ENCODE data around the gene RASGRP2.

RASGRP2 gene

GRCh38 chr11:64717268-64717578 is 26.7 kb downstream of the RASGRP2 start:
- TF ChIP-seq POU6F1 (CRISPR knock-in tag; IDR thresholded peaks at IDR 0.05; ENCODE audit: borderline replicate concordance, low read depth), result no peak
- no peak for TF ChIP-seq TCF4 (CRISPR knock-in tag; IDR thresholded peaks at IDR 0.05; ENCODE audit: borderline replicate concordance)
- no peak for TF ChIP-seq BACH2 (CRISPR knock-in tag; IDR thresholded peaks at IDR 0.05; ENCODE audit: borderline replicate concordance)
- TF ChIP-seq RARB (CRISPR knock-in tag; IDR thresholded peaks at IDR 0.05), result no peak
- TF ChIP-seq ARNTL (CRISPR knock-in tag; IDR thresholded peaks at IDR 0.05; ENCODE audit: borderline replicate concordance, low read depth), result no peak
- TF ChIP-seq PPARA (CRISPR knock-in tag; IDR thresholded peaks at IDR 0.05; ENCODE audit: borderline replicate concordance), result no peak
- no peak for TF ChIP-seq CSDC2 (CRISPR knock-in tag; IDR thresholded peaks at IDR 0.05)
- TF ChIP-seq, protein P1, sequence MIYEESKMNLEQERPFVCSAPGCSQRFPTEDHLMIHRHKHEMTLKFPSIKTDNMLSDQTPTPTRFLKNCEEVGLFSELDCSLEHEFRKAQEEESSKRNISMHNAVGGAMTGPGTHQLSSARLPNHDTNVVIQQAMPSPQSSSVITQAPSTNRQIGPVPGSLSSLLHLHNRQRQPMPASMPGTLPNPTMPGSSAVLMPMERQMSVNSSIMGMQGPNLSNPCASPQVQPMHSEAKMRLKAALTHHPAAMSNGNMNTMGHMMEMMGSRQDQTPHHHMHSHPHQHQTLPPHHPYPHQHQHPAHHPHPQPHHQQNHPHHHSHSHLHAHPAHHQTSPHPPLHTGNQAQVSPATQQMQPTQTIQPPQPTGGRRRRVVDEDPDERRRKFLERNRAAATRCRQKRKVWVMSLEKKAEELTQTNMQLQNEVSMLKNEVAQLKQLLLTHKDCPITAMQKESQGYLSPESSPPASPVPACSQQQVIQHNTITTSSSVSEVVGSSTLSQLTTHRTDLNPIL (CRISPR knock-in tag; IDR thresholded peaks at IDR 0.05; ENCODE audit: low read depth), result no peak
- TF ChIP-seq ESRRG (CRISPR knock-in tag; IDR thresholded peaks at IDR 0.05), result no peak
- TF ChIP-seq ZC3H10 (CRISPR knock-in tag; IDR thresholded peaks at IDR 0.05), result no peak
- no peak; the same call in 2 of the 3 replicates for ATAC-seq

GRCh38 chr11:64716473-64717267 is 27.3 kb downstream of the RASGRP2 start:
- peak; percentile 23; the same call in 2 of the 3 replicates for ATAC-seq
- TF ChIP-seq PPARA (CRISPR knock-in tag; IDR thresholded peaks at IDR 0.05; ENCODE audit: borderline replicate concordance), result no peak

GRCh38 chr11:64715756-64716472 is 28.0 kb downstream of the RASGRP2 start:
- TF ChIP-seq ESRRG (CRISPR knock-in tag; IDR thresholded peaks at IDR 0.05) (no peak), GLIS3 (CRISPR knock-in tag; IDR thresholded peaks at IDR 0.05) (no peak), ARNTL (CRISPR knock-in tag; IDR thresholded peaks at IDR 0.05; ENCODE audit: borderline replicate concordance, low read depth) (no peak), OSR1 (CRISPR knock-in tag; IDR thresholded peaks at IDR 0.05) (no peak), ISL1 (CRISPR knock-in tag; IDR thresholded peaks at IDR 0.05) (no peak), PPARA (CRISPR knock-in tag; IDR thresholded peaks at IDR 0.05; ENCODE audit: borderline replicate concordance) (no peak), ZC3H10 (CRISPR knock-in tag; IDR thresholded peaks at IDR 0.05) (no peak), RARB (CRISPR knock-in tag; IDR thresholded peaks at IDR 0.05) (no peak), ZNF565 (CRISPR knock-in tag; conservative IDR thresholded peaks at IDR 0.05; ENCODE audit: low read depth) (no peak), TSHZ2 (CRISPR knock-in tag; IDR thresholded peaks at IDR 0.05) (no peak), PATZ1 (CRISPR knock-in tag; IDR thresholded peaks at IDR 0.05; ENCODE audit: borderline replicate concordance) (no peak), TOX (CRISPR knock-in tag; IDR thresholded peaks at IDR 0.05; ENCODE audit: borderline replicate concordance) (no peak), CSRNP3 (CRISPR knock-in tag; IDR thresholded peaks at IDR 0.05) (no peak)
- TF ChIP-seq, protein P1 (CRISPR knock-in tag; IDR thresholded peaks at IDR 0.05; ENCODE audit: low read depth), result no peak
- ATAC-seq, result no peak

Measured in SK-N-SH treated with all-trans-retinoic acid at 6 μM for 48 hours (cell line).